HG02642 (cell line): ENCODE measurements around the gene TNNT1.
A peak's percentile ranks its signal among the peaks of the same experiment; 100 is the strongest.
"Not testable (repeated sequence)": the region's sequence is repeated elsewhere in the genome, so short reads cannot be mapped to it uniquely, and the experiment has no call there.

Experiments used
- ATAC-seq: cut with Tn5 transposase; IDR thresholded peaks from one replicate; pipeline ENCODE4 v1.9.1; 2021; ENCODE audit warnings: mild to moderate bottlenecking; ENCODE audit not compliant: unreplicated experiment, poor library complexity

Gene TNNT1, protein sequence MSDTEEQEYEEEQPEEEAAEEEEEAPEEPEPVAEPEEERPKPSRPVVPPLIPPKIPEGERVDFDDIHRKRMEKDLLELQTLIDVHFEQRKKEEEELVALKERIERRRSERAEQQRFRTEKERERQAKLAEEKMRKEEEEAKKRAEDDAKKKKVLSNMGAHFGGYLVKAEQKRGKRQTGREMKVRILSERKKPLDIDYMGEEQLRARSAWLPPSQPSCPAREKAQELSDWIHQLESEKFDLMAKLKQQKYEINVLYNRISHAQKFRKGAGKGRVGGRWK

DNA sequence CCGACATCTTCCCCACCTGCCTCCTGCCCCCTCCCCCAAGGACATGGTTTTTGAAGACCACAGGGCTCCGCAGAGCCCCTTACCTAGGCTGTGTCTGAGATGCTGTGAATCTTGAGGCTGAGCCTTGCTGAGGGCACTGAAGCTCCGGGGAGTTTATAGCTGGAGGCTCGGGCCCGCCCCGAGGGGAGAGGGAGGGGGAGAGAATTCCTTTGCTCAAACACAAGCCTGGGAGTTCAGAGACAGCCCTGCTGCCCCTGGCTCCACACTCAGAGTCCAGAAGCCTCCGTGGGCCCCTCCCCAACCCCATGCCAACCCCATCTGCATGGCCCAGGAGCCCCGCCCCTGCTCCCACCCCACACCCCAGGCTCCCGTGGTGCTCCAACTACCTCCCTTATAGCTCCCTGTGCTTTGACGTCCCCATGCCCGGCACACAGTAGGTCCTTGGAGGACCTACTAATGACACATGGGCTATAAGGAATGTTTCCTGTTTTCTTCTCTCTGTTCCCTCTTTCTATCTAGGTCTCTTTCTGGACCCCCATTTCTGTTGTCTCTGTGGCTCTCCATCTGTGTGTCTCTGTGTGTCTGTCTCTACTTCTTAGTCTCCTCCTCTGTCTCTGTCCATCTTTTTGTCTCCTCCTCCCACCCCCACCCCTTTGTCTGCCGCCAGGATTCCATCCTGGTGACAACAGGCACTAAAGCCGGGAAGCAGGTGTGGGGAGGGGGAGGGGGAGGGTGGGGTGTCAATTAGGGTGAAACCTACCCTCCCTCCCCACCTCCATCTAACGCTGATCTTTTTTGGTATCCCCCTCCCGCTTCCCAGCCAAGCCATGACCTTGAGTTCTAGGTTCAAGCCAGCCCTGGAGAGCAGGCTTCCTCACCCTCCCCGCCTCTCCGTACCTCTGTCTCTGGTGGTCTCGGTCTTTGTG lies at the start of gene TNNT1:
Gene TNNT1 (minus strand): TSS at position 129 of the 926 bp plus-strand sequence. CDS start 2,049 bp downstream, outside the sequence.
- no peak for ATAC-seq

DNA sequence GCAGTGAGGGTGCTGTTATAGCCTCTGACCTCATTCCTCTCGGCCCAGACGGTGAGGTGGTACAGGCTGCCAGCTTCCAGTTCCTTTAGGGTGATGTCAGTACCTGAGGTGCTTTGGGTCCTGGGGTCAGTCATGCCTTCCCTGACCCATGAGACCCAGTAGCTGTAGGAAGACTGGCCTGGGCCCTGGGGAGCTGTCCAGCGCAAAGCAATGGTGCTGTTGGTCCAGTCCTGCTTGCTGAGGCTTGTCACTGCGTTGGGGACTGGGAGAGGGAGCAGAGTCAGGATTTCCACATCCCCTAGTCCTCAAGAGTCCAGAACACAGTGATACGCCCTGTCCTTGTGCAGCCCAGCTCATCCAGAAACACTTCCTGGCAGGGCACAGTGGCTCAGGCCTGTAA lies 49.6 kb upstream of the TNNT1 start:
- no peak for ATAC-seq

DNA sequence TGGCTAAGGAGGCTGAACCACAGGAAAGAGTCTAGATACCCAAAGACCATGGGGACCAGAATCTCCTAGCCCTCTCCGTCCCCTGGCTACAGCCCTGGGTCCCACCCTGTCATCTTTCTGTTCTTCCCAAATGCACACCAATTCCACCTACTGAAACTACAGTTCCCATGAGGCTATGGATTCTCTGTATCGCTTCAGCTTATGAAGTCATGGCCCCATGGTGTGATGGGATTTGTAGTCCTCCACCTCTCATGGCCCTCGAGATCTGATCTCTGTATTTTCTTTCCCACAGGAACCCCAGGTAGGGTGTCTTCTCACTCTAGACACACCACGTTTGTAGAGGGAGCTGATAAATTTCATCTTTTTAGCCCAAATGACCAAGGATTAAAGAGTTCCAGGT lies 48.5 kb upstream of the TNNT1 start:
- ATAC-seq: no peak

DNA sequence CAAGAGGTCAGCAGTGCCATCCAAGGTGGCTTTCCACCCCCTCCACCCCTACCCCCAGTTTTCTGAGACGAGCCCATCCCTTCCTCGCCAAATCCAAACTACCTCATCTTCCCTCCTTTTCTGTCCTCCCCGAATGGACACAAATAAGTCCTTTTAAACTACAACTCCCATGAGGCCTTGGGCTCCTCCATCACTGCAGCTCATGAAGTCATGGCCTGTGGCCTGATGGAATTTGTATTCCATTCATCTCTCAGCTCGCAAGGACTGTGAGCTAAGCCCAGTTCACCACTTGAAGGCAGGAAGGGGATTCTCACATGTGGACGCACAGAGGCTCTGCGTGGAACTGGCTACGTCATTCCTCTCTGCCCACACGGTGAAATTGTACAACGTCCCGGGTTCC lies 47.8 kb upstream of the TNNT1 start:
- no peak for ATAC-seq

DNA sequence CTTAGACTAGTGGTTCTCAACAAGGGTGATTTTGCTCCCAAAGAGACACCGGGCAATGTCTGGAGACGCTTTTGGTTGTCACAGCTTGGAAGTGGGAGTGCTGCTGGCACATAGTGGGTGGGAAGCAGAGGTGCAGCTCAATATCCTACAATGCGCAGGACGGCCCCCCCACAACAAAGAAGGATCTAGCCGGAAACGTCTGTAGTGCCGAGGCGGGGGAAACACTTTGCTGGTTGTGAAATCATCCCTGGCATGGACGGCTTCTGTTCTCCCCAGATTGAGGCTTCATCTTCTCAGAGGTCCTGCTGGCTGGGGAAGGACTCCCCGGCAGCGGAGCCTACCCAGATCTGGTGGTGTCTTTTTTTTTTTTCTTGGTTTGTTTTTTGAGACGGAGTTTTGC lies 44.5 kb upstream of the TNNT1 start:
- ATAC-seq: no peak

DNA sequence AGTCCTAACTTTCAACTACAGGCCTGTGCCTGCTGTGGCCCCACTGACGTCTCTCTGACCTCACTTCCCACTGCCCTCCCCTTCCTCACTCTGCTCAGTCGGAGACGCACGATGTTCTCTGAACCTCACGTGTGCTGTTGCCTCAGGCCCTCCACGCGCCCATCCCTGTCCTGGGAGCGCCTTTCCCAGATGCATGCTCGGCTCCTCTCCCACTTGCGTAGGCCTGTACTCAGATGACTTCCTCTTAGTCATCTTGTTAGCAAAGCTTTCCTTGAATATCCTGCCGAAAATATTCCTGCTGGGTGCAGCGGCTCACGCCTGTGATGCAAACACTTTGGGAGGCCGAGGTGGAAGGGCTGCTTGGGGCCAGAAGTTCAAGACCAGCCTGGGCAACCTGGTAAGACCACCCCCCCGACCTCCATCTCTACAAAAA lies 40.4 kb upstream of the TNNT1 start:
- no peak for ATAC-seq

DNA sequence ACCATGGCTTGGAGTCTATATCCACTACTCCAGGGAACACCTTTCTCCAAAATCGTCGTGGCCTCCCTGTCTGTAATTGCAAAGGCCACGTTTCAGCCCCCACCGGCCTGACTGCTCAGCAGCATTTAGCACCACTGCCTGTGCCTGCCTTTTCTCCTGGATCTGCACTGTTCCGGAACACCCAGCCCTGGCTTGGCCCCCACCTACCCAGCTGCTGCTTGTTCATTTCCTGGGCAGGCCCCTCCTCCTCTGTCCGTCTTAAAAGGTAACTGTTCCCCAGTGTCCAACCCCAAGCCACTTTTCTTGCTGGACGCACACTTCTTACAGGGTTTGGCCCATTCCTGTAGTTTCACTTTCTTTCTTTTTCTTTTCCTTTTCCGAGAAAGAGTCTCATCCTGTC lies 39.6 kb upstream of the TNNT1 start:
- no peak for ATAC-seq

DNA sequence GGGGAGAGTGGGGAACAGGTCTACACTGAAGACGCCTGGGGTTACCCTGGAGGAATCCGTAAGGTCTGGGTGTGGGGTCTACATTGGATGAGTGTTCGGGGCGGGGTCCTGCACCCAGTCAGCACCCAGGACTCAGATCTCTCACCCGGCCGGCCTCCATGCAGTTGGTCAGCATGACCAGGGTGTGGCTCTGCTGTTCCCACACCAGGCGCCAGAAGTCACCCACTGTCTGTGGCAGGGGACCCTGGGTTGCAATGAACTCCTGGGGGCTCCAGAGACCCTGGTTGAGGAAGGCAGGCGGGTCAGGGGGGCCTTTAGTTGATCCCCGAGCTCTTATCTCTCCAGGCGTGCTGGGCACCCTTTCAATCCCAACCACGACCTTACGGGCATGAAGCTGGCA lies 37.1 kb upstream of the TNNT1 start:
- ATAC-seq: no peak

DNA sequence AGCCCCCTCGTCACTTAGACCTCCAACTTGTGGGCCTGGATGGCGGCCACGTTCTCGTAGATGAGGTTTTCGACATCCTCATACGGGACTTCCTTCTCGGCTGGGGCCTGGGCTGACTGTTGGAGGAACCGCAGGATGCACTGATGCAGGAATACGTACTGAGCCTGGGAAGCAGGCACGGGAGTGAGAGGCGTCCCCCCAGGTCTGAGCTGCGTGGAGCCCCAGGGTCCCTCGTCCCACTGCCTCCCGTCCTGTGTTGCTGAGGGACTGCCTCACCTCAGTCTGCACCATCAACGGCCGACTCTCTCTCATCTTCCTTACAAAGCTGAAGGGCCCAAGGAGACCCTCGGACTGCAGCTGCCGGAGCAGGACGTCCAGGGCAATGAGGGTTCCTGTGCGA lies 32.7 kb upstream of the TNNT1 start:
- no peak for ATAC-seq

DNA sequence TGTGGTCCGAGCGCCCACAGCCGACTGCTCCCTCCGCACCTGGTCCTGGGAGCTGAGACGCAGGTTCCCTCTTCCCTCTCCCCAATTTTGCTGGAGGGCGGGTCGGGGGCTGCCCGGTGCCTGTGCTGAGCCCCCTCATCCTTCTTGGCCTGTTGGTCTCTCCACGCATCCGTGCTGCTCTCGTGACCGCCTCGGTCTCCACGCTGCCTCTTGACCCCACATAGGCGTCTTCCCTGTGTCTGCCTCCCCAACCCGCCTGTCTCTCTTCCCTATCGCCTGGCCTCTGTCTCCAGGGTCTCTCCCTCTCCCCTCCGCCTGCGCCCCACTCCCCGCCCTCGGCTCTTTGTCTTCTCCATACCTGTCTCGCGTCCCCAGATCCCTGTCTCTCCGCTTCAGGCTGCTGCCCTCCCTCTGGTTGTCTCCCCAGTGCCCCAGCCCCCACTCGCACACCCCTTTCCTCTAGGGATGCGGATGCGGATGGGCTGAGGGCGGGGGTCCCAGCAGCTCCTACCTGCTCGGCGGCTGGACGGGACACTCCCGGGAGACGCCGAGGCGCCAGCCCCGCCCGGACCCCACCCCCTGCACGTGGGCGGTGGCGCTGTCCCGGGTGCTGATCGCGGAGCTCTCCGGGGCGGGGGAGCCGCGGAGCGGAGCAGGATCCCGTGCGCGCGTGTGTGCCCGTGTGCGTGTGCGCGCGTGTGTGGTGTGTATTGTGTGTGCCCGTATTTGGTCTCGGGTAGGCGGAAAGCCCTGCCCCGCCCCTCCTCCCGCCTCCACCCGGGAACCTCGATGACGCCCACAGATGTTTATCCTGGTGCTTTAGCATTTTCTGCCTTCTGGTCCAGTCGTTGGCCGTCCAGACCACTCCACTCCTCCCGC lies 30.8 kb upstream of the TNNT1 start, which contains the start of gene SYT5:
Gene SYT5 (minus strand): TSS at position 684 of the 879 bp plus-strand sequence. CDS start 1,248 bp downstream, outside the sequence.
- ATAC-seq: no peak

DNA sequence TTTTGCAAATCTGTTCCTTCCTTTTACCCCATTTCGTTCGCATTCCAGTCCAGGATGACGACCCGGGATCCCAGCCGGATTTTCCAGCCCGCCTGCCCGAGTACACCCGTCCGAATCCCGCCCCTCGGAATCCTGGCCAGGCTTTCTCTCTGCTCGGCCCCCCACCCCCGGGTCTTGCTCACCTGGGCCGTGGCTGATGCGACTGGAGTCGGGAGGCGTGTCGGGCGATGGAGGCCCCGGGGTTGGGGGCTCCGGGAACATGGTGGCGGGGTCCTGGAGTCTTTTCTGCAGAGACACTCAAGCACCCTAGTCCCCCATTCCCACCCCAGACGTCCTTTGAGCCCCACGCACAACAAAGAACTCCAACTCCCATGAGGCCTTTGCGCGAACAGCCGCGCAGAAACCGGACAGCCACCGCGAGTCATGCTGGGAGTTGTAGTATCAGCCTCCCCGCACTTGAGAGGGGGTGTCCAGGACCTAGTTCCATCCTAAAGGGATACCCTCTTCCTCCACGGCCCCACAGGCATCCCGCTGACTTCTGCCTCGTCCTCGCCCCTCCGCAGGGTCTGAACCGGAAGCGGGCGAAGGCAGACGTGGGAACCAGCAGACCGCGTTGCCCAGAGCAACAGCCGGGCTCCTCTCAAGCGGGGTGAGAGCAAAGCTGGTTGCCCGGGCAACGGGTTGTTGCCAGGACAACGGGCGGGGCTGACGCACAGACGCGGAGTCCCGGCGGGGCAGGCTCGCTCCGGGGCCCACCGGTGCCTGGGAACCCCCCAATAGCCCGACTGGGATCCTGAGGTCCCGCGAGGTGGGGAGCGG lies 30.0 kb upstream of the TNNT1 start:
- peak; percentile 78 for ATAC-seq

DNA sequence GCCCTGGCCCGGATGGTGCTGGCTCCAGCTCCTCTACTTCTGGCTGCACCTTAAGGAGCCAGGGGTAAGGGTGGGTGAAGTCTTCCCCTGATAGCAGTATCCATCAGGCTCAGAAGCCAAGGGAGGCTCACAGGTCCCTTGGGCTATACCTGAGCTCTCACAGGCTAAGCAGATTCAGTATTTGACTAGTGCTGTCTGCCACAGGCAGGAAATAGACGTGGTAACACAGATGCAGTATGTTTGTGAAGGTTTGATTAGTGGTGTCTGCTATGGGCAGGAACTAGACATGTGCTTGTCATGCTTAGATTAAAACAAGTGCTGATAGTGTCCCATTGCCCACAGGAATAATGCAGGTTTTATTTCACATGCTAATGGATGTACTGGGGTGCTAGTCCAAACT lies 27.1 kb upstream of the TNNT1 start:
- no peak for ATAC-seq

DNA sequence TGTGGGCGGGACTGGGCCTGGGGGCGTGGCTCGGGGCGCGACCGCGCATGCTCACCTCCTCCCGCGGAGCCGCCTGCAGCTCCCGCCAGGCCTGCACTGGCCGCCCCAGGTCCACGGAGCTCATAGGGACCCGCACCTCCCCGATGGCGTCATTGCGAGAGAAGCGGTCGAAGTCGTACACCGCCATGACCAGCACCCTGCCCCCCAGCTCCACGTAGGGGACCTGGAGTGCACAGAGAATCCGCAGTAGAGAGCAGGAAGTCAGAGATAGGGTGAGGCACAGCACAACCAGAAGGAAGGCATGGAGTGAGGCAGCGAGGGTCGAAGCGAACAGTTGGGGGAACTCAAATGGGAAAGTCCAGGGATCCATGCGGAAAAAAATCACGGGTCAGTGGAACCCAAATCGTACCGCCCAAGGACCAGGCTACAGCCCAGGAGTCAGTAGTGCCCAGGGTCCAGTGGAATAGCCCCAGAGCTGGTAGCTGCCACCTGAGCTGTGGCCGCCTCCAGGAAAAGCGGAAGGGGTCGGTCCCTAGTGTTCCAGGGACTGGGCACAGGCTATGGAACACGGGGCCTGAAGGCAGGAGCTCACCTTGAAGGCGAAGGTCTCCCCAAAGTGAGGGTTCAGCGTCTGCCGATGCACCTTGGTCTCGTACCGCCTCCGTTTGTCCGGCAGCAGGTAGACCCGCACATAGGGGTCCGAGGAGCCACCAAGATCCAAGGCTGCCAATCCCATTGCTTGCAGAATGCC lies 26.3 kb upstream of the TNNT1 start:
- ATAC-seq: no peak

DNA sequence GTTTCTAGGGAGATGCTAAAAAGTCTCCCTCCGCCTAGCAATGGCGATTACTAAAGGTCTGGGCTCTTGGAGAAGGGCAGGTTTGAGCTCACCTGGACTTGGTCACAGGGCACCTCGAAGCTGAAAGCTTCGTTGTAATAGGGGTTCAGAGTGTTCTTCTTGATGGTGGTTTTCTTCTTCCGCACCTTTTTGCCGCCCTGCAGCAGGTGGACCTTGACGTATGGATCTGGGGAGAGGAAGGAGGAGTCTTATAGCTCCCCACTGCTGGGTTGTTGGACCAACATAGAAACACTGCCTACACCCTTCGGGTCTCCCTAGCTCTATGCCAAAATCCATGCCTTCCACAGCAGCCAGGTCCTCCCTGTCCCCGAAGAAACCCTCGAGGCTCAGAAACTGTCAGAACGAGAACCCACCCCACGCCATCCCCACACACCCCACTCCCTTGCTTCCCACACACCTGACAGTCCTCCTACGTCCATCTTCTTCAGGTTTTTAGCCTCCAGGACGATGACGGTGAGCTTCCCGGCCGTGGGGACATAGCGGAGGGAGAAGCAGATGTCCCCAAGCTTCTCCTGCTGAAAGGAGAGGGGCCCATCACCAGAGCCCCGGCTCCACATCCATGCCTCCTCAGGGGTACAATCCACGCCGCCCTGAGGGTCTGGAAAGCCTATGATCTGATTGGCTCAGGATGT lies 25.6 kb upstream of the TNNT1 start:
- ATAC-seq: no peak

DNA sequence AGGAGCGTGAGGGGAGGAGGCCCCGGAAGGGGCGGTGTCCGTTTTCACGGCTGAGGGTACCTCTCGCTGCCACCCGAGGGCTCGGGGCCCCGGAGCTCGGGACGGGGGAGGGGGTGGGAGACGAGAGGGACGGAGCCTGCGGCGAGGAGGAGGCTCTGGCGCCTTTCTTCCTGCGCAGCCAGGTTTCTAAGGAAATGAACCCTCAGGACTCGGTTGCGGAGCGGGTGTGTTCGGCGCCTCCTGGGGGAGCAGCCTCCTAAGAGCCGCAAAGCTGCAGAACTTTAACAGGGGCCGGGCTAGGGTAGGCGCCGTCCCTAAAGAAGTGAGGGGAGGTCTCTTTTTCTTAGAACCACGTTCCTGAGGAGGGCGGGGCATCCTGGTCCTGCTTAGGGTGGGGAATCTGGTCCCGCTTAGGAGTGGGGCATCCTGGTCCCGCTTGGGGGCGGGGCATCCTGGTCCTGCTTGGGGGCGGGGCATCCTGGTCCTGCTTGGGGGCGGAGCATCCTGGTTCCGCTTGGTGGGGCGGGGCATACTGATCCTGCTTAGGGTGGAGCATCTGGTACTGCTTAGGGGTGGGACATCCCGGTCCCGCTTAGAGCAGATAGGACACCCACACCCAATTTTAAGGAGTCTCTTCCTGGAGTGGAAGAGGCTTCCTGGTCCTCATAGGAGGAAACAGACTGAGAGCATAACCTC lies 24.9 kb upstream of the TNNT1 start:
- ATAC-seq: no peak

DNA sequence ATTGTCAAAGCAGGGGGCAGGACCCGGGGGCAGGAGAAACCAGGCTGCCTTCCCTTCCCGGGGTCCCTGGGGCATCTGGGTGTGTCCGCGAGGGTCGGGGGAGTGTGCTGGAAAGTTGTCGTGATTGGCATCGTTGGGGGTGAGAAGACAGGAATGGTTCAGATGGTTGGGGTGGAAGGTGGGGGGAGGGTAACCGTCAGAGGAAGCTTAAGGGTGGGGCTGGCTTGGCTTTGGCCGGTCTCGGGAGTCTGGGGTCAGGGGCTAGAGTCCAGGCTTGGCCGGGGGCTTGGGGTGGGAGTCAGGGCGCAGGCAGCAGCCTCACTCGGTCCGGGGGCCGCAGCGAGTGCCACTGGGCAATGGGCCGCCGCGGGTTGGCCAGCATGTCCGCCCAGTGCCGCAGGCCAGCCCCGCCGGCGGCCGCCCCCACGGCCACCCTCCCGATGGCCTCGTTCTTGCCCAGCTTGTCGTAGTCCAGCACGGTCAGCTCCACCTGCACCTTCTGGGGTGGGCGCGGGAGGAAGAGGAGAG lies 24.2 kb upstream of the TNNT1 start:
- ATAC-seq: no peak

DNA sequence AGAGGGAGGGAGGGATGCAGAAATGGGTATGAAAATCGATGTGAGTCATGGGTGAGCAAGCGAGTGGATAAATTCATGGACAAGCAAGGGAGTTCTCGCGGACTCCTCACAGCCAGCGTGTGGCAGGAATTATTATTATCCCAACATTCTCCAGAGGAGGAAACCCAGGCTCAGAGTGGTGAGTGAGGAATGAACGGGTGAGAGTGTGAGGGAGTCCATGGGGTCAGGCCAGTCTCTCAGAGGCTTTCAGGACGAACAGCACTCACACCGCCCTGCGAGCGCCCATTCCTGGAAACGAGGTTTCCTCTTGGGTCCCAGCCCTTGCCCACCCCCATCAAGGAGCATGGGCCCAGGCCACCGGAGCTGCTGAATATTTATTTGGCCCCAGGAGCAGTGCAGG lies 23.7 kb upstream of the TNNT1 start:
- no peak for ATAC-seq

DNA sequence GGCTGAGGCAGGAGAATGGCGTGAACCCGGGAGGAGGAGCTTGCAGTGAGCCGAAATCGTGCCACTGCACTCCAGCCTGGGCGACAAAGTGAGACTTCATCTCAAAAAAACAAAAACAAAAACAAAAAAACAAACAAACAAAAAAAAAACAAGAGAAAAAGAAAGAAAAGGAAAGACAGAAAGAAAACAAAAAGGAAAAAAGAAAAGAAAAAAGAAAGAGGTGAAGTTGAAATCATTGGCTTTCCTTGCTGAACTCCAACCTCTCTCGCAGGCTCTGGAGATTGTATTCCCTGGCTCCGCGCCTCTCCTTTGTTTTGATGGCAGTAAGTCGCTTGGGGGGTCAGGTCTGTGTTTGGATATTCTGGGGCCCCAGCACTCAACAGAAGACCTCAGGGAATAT lies 23.3 kb upstream of the TNNT1 start:
- not testable (repeated sequence) for ATAC-seq
